ENCODE data around the gene C5AR1. TPM values are rescaled to one million over a fixed set of nuclear protein-coding genes. Genes with fewer than 3 reads are reported as not detected.
A peak's percentile ranks its signal among the peaks of the same experiment; 100 is the strongest.

Gene C5AR1
- total RNA-seq, 1 donor from 2014 or later, result 9.3 TPM

GRCh38 chr19:47268028-47268427 is 41.6 kb upstream of the C5AR1 start:
- TF ChIP-seq CTCF (IDR thresholded peaks at IDR 0.05), result no peak
- Histone ChIP-seq H3K36me3 (peaks cover 52 to 75% of the 10 kb centered on the region in 2 donors), H3K4me3 (no peak overlapping the region), H3K27me3 (no peaks in the 10 kb centered on the region), H3K4me1 (peaks cover 0 to 5% of the 10 kb centered on the region in 2 donors), H3K27ac (no peak overlapping the region), H3K9me3 (no peaks in the 10 kb centered on the region)
- intact Hi-C loops (cut with DNase I), result no loop called here
- DNase-seq (ENCODE audit: low spot score in 2 of 2), result no peak

- DNase-seq (ENCODE audit: low spot score in 2 of 2), result no peak
- intact Hi-C loops (cut with DNase I), result no loop called here
- Histone ChIP-seq H3K9me3 (no peaks in the 10 kb centered on the region), H3K27me3 (no peaks in the 10 kb centered on the region), H3K4me3 (no peak overlapping the region), H3K27ac (no peak overlapping the region), H3K4me1 (peaks cover 0 to 5% of the 10 kb centered on the region in 2 donors), H3K36me3 (peaks cover 46 to 61% of the 10 kb centered on the region in 2 donors)
- no peak for TF ChIP-seq CTCF (IDR thresholded peaks at IDR 0.05)
Measured at GRCh38 chr19:47269596-47269995, 40.1 kb upstream of the C5AR1 start.

GRCh38 chr19:47270408-47270807 is 39.3 kb upstream of the C5AR1 start:
- no peak for TF ChIP-seq CTCF (IDR thresholded peaks at IDR 0.05)
- intact Hi-C loops (cut with DNase I), result loop anchor here (10.0 kb wide), 1 partner anchor 334 kb away; the partner anchor contains the start of gene BICRA
- H3K4me1 ChIP-seq, result peaks cover 5 to 10% of the 10 kb centered on the region in 2 donors
- H3K27me3 ChIP-seq, result no peaks in the 10 kb centered on the region
- no peak overlapping the region for H3K4me3 ChIP-seq
- no peak for DNase-seq (ENCODE audit: low spot score in 2 of 2)
- H3K9me3 ChIP-seq, result no peaks in the 10 kb centered on the region
- peaks cover 38 to 52% of the 10 kb centered on the region in 2 donors for H3K36me3 ChIP-seq
- no peak overlapping the region for H3K27ac ChIP-seq

GRCh38 chr19:47271949-47272348 is 37.7 kb upstream of the C5AR1 start:
- no peak overlapping the region for H3K4me3 ChIP-seq
- TF ChIP-seq CTCF (IDR thresholded peaks at IDR 0.05), result no peak
- peaks cover 7 to 21% of the 10 kb centered on the region in 2 donors for H3K4me1 ChIP-seq
- peak overlapping the region; percentile 99 for H3K27ac ChIP-seq
- DNase-seq (ENCODE audit: low spot score in 2 of 2), result no peak
- peaks cover 25 to 41% of the 10 kb centered on the region in 2 donors for H3K36me3 ChIP-seq
- intact Hi-C loops (cut with DNase I), result loop anchor here (10.0 kb wide), 1 partner anchor 333 kb away; the partner anchor contains the start of gene BICRA
- H3K9me3 ChIP-seq, result no peaks in the 10 kb centered on the region
- no peaks in the 10 kb centered on the region for H3K27me3 ChIP-seq

GRCh38 chr19:47272448-47273312 is 37.0 kb upstream of the C5AR1 start:
- Histone ChIP-seq H3K4me3 (peak overlapping the region; percentile 77 to 87), H3K27me3 (no peaks in the 10 kb centered on the region), H3K27ac (peak overlapping the region; percentile 99), H3K9me3 (no peaks in the 10 kb centered on the region), H3K36me3 (peaks cover 18 to 33% of the 10 kb centered on the region in 2 donors), H3K4me1 (peaks cover 7 to 27% of the 10 kb centered on the region in 2 donors)
- intact Hi-C loops (cut with DNase I), result loop anchor here (10.0 kb wide), 1 partner anchor 332 kb away; the partner anchor contains the start of gene BICRA
- peak in 1 of 2 donors; percentile 78 for DNase-seq (ENCODE audit: low spot score in 2 of 2)
- no peak for TF ChIP-seq CTCF (IDR thresholded peaks at IDR 0.05)

Measured in ascending aorta (tissue), 2 donors.